ENCODE results near the gene TMC1. TPM values are rescaled to one million over a fixed set of nuclear protein-coding genes. Genes with fewer than 3 reads are reported as not detected.
"Not testable (repeated sequence)": the region's sequence is repeated elsewhere in the genome, so short reads cannot be mapped to it uniquely, and the experiment has no call there.

The TMC1 gene
- polyA plus RNA-seq, 4 donors = 0.12 to 0.25 TPM; not detected in 2

GRCh38 chr9:72480921-72481320 lies 40.5 kb upstream of the TMC1 start:
- no peaks in the 10 kb centered on the region for H3K9me3 ChIP-seq (ENCODE audit: control insufficient read depth in 2 of 2, insufficient read depth in 1 of 2, low read depth in 1 of 2, low read length in 1 of 2)
- WGBS, 3 donors = 65 to 87% (median 80%) methylated on average over 1 of the region's 1 CpG
- DNase-seq (no peak), FAIRE-seq (no peak)
- no peaks in the 10 kb centered on the region for H3K27me3 ChIP-seq (ENCODE audit: control insufficient read depth in 3 of 3, insufficient read depth in 3 of 3, low read length in 3 of 3)
- H3K27ac ChIP-seq (ENCODE audit: low read depth in 1 of 3, low read length in 2 of 3) = no peak overlapping the region
- H3K4me3 ChIP-seq (ENCODE audit: low read depth in 1 of 3, low read length in 3 of 3) = no peak overlapping the region
- no peaks in the 10 kb centered on the region for H3K36me3 ChIP-seq (ENCODE audit: control insufficient read depth in 3 of 3, insufficient read depth in 2 of 3, low read depth in 1 of 3, low read length in 3 of 3)
- peaks cover 2 to 32% (median 4%) of the 10 kb centered on the region in 3 donors for H3K4me1 ChIP-seq (ENCODE audit: control insufficient read depth in 3 of 3, insufficient read depth in 2 of 3, low read depth in 1 of 3, low read length in 2 of 3)

- H3K9me3 ChIP-seq (ENCODE audit: control insufficient read depth in 2 of 2, insufficient read depth in 1 of 2, low read depth in 1 of 2, low read length in 1 of 2) = no peaks in the 10 kb centered on the region
- DNase-seq (no peak), FAIRE-seq (no peak)
- H3K4me3 ChIP-seq (ENCODE audit: low read depth in 1 of 3, low read length in 3 of 3) = no peak overlapping the region
- peaks cover 0 to 12% (median 0%) of the 10 kb centered on the region in 3 donors for H3K4me1 ChIP-seq (ENCODE audit: control insufficient read depth in 3 of 3, insufficient read depth in 2 of 3, low read depth in 1 of 3, low read length in 2 of 3)
- 73 to 83% (median 73%) methylated on average over 3 of the region's 3 CpGs for WGBS, 3 donors
- H3K27me3 ChIP-seq (ENCODE audit: control insufficient read depth in 3 of 3, insufficient read depth in 3 of 3, low read length in 3 of 3) = no peaks in the 10 kb centered on the region
- H3K36me3 ChIP-seq (ENCODE audit: control insufficient read depth in 3 of 3, insufficient read depth in 2 of 3, low read depth in 1 of 3, low read length in 3 of 3) = no peaks in the 10 kb centered on the region
- H3K27ac ChIP-seq (ENCODE audit: low read depth in 1 of 3, low read length in 2 of 3) = no peak overlapping the region
Measured at GRCh38 chr9:72485821-72486593, 35.4 kb upstream of the TMC1 start.

DNA sequence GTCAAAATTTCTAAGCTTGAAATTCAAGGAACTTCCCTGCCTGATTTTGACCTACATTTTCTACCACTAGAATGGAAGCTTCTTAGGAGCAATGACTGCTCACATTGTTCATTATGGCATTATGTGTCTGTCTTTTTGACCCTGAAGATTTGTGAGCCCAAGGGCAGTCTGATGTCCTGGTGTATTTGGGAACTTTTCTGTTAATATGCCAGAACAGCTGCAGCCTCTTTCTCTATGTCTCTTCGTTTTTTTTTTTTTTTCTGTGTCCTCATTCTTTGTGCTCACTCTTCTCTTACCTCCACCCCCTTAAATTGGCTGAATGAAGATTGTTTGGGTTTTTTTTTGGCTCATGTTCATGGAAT lies 34.8 kb upstream of the TMC1 start:
- H3K36me3 ChIP-seq (ENCODE audit: control insufficient read depth in 3 of 3, insufficient read depth in 2 of 3, low read depth in 1 of 3, low read length in 3 of 3) = no peaks in the 10 kb centered on the region
- H3K4me3 ChIP-seq (ENCODE audit: low read depth in 1 of 3, low read length in 3 of 3) = no peak overlapping the region
- DNase-seq (no peak), FAIRE-seq (no peak)
- WGBS, 3 donors = 46 to 69% (median 50%) methylated on average over 1 of the region's 1 CpG
- no peaks in the 10 kb centered on the region for H3K27me3 ChIP-seq (ENCODE audit: control insufficient read depth in 3 of 3, insufficient read depth in 3 of 3, low read length in 3 of 3)
- no peak overlapping the region for H3K27ac ChIP-seq (ENCODE audit: low read depth in 1 of 3, low read length in 2 of 3)
- peaks cover 0 to 12% (median 0%) of the 10 kb centered on the region in 3 donors for H3K4me1 ChIP-seq (ENCODE audit: control insufficient read depth in 3 of 3, insufficient read depth in 2 of 3, low read depth in 1 of 3, low read length in 2 of 3)
- H3K9me3 ChIP-seq (ENCODE audit: control insufficient read depth in 2 of 2, insufficient read depth in 1 of 2, low read depth in 1 of 2, low read length in 1 of 2) = no peaks in the 10 kb centered on the region

- not testable (repeated sequence) for H3K4me3 ChIP-seq (ENCODE audit: low read depth in 1 of 3, low read length in 3 of 3); DNase-seq; H3K9me3 ChIP-seq (ENCODE audit: control insufficient read depth in 2 of 2, insufficient read depth in 1 of 2, low read depth in 1 of 2, low read length in 1 of 2); H3K27ac ChIP-seq (ENCODE audit: low read depth in 1 of 3, low read length in 2 of 3); H3K36me3 ChIP-seq (ENCODE audit: control insufficient read depth in 3 of 3, insufficient read depth in 2 of 3, low read depth in 1 of 3, low read length in 3 of 3); H3K27me3 ChIP-seq (ENCODE audit: control insufficient read depth in 3 of 3, insufficient read depth in 3 of 3, low read length in 3 of 3)
- peak; percentile 65 for FAIRE-seq
- WGBS, 3 donors = 83 to 94% (median 86%) methylated on average over 4 of the region's 4 CpGs
- peaks cover 0 to 12% (median 0%) of the 10 kb centered on the region in 3 donors for H3K4me1 ChIP-seq (ENCODE audit: control insufficient read depth in 3 of 3, insufficient read depth in 2 of 3, low read depth in 1 of 3, low read length in 2 of 3)
Measured at GRCh38 chr9:72487665-72488064, 33.7 kb upstream of the TMC1 start.

- FAIRE-seq = no peak
- 85 to 97% (median 95%) methylated on average over 1 of the region's 1 CpG for WGBS, 3 donors
Measured at GRCh38 chr9:72489986-72490385, 31.4 kb upstream of the TMC1 start.

DNA sequence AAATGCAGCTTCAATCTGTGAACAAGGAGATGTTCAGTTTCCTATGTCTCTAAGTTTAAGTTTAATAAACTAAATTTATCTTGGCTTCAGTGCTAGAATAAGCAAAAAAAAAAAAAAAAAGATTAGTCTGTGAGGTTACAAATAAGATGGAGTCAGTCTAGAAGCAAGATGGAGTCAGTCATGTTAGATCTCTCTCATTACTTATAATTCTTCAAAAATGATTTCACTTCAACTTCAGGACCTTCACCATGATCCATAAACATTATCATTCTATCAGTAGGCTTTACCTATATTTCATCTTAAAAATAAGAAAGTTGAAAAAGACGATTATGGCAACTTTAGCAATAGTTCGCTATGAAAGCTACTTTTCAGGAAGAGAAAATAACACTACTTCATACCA lies 30.2 kb upstream of the TMC1 start:
- no peak overlapping the region for H3K27ac ChIP-seq (ENCODE audit: low read depth in 1 of 3, low read length in 2 of 3)
- H3K36me3 ChIP-seq (ENCODE audit: control insufficient read depth in 3 of 3, insufficient read depth in 2 of 3, low read depth in 1 of 3, low read length in 3 of 3) = no peaks in the 10 kb centered on the region
- WGBS, 3 donors = 90 to 94% (median 91%) methylated on average over 2 of the region's 2 CpGs
- no peaks in the 10 kb centered on the region for H3K4me1 ChIP-seq (ENCODE audit: control insufficient read depth in 3 of 3, insufficient read depth in 2 of 3, low read depth in 1 of 3, low read length in 2 of 3)
- DNase-seq (no peak), FAIRE-seq (no peak)
- no peaks in the 10 kb centered on the region for H3K9me3 ChIP-seq (ENCODE audit: control insufficient read depth in 2 of 2, insufficient read depth in 1 of 2, low read depth in 1 of 2, low read length in 1 of 2)
- H3K4me3 ChIP-seq (ENCODE audit: low read depth in 1 of 3, low read length in 3 of 3) = no peak overlapping the region
- H3K27me3 ChIP-seq (ENCODE audit: control insufficient read depth in 3 of 3, insufficient read depth in 3 of 3, low read length in 3 of 3) = no peaks in the 10 kb centered on the region

More at GRCh38 chr9:72489986-72490385, 31.4 kb upstream of the TMC1 start:
- no peak for DNase-seq
- Histone ChIP-seq H3K27ac (ENCODE audit: low read depth in 1 of 3, low read length in 2 of 3) (no peak overlapping the region), H3K36me3 (ENCODE audit: control insufficient read depth in 3 of 3, insufficient read depth in 2 of 3, low read depth in 1 of 3, low read length in 3 of 3) (no peaks in the 10 kb centered on the region), H3K27me3 (ENCODE audit: control insufficient read depth in 3 of 3, insufficient read depth in 3 of 3, low read length in 3 of 3) (no peaks in the 10 kb centered on the region), H3K4me1 (ENCODE audit: control insufficient read depth in 3 of 3, insufficient read depth in 2 of 3, low read depth in 1 of 3, low read length in 2 of 3) (peaks cover 0 to 2% (median 0%) of the 10 kb centered on the region in 3 donors), H3K9me3 (ENCODE audit: control insufficient read depth in 2 of 2, insufficient read depth in 1 of 2, low read depth in 1 of 2, low read length in 1 of 2) (no peaks in the 10 kb centered on the region), H3K4me3 (ENCODE audit: low read depth in 1 of 3, low read length in 3 of 3) (no peak overlapping the region)

GRCh38 chr9:72494051-72494450 lies 27.4 kb upstream of the TMC1 start:
- H3K27ac ChIP-seq (ENCODE audit: low read depth in 1 of 3, low read length in 2 of 3) = no peak overlapping the region
- no peaks in the 10 kb centered on the region for H3K27me3 ChIP-seq (ENCODE audit: control insufficient read depth in 3 of 3, insufficient read depth in 3 of 3, low read length in 3 of 3)
- H3K4me3 ChIP-seq (ENCODE audit: low read depth in 1 of 3, low read length in 3 of 3) = no peak overlapping the region
- no peaks in the 10 kb centered on the region for H3K36me3 ChIP-seq (ENCODE audit: control insufficient read depth in 3 of 3, insufficient read depth in 2 of 3, low read depth in 1 of 3, low read length in 3 of 3)
- DNase-seq = no peak
- no peaks in the 10 kb centered on the region for H3K4me1 ChIP-seq (ENCODE audit: control insufficient read depth in 3 of 3, insufficient read depth in 2 of 3, low read depth in 1 of 3, low read length in 2 of 3)
- no peaks in the 10 kb centered on the region for H3K9me3 ChIP-seq (ENCODE audit: control insufficient read depth in 2 of 2, insufficient read depth in 1 of 2, low read depth in 1 of 2, low read length in 1 of 2)
- no peak for FAIRE-seq

DNA sequence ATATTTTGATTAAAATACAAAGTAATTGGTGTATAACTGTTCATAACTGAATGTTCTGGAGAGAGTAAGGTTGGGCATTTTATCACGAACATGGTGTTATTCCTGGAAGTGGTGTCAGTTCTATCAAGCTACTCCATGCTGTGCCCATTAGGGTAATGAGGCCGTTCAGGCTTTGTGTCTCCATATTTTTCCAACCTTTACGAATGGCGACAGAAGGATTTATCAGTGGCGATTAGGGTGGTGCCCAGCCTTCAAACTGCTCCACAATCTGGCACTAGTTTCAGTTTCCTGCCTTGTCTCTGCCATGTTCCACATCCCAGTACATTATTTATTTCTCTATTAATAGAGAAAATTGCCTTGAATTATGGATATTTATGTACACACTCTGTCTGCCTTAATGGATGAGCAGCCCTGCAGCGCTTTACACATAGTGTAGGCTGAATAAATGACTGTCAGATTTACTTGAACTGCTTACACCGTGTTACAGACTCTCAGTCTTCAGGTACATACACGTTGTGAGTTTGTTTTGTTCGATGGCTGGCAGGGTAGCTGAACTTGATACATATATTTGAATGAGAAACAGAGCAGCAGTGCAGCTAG lies 23.9 kb upstream of the TMC1 start:
- FAIRE-seq (no peak), DNase-seq (no peak)
- H3K4me3 ChIP-seq (ENCODE audit: low read depth in 1 of 3, low read length in 3 of 3) = no peak overlapping the region
- no peaks in the 10 kb centered on the region for H3K9me3 ChIP-seq (ENCODE audit: control insufficient read depth in 2 of 2, insufficient read depth in 1 of 2, low read depth in 1 of 2, low read length in 1 of 2)
- 79 to 90% (median 80%) methylated on average over 9 of the region's 9 CpGs for WGBS, 3 donors
- no peaks in the 10 kb centered on the region for H3K27me3 ChIP-seq (ENCODE audit: control insufficient read depth in 3 of 3, insufficient read depth in 3 of 3, low read length in 3 of 3)
- H3K27ac ChIP-seq (ENCODE audit: low read depth in 1 of 3, low read length in 2 of 3) = no peak overlapping the region
- no peaks in the 10 kb centered on the region for H3K36me3 ChIP-seq (ENCODE audit: control insufficient read depth in 3 of 3, insufficient read depth in 2 of 3, low read depth in 1 of 3, low read length in 3 of 3)
- H3K4me1 ChIP-seq (ENCODE audit: control insufficient read depth in 3 of 3, insufficient read depth in 2 of 3, low read depth in 1 of 3, low read length in 2 of 3) = no peaks in the 10 kb centered on the region
